GM21786 (cell line): ENCODE results near the gene SCIMP.
"Not testable (repeated sequence)": the region's sequence is repeated elsewhere in the genome, so short reads cannot be mapped to it uniquely, and the experiment has no call there.

ENCODE experiments used
- ATAC-seq: cut with Tn5 transposase; IDR thresholded peaks from one replicate; pipeline ENCODE4 v1.9.1; 2021; ENCODE audit not compliant: unreplicated experiment

Gene SCIMP

DNA sequence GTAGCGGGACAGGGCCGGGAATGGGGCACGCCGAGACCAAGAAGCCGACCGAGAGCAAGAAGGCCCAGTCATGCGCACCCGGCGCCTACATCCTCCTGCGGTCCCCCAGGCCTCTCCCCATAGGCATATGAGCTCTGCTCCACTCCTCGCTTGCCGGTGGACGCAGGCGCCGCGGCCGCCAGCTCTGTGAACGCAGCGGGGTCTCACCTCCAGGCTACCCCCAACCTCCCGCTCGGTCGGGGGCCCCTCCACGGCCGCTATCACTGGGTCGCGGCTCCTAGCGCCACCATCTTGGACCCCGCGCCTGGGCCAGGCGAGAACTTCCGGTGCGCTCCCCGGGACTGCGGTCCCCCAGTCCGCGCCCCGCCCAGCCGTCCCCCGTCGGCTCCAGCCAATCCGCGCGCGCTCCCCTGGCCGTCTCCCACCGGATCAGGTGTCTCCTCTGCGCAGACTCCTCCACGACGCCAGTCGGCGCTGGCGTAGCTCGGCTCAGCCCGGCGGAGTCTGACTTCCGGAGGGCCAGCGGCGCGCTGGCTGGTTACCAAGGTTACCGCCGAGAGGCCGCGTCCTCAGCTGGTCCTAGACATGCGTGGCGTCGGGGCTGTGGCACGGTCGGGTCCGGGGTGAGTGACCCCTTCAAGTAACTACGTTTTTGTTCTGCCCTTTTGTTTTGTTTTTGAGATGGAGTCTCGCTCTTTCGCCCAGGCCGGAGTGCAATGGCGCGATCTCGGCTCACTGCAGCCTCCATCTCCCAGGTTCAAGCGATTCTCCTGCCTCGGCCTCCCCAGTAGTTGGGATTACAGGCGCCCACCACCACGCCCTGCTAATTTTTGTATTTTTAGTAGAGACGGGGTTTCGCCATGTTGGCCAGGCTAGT is 42.9 kb downstream of the SCIMP start, which contains the start of gene ZNF594:
ZNF594 (minus strand) TSS at position 328 of the 877 bp plus-strand sequence. CDS start 7,612 bp downstream, outside the sequence.
- ATAC-seq = peak; percentile 90

DNA sequence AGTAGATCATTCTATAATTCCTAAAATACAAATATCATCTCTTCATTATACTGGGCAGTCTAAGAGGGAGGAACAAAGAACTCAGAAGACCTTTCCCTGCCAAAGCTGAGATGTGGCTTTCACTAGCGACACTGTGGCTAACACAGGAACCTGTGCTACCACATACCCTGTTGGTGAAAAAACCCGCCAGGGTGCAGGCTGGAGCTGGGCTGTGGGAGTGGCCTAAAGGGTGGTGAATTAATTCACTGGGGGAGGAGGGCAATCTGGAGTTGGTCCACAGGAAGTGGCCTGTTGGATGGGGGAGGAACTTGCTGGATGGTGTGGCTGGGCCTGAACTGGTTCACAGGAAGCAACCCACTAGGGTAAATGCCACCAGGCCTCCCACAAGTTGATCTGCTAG is 50.4 kb downstream of the SCIMP start:
- ATAC-seq = no peak

DNA sequence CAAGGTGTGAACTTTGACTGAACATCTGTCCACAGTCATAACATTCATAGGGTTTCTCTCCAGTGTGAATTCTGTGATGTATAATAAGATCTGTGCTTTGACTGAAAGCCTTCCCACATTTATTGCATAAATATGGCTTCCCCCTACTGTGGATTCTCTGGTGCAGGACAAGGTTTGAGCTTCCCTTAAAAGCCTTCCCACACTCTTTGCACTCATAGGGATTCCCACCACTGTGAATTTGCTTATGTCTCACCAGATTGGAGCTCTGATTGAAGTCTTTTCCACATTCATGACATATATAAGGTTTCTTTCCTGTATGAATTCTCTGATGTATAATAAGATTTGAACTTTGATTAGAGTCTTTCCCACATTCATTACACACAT is 51.3 kb downstream of the SCIMP start:
- no peak for ATAC-seq

DNA sequence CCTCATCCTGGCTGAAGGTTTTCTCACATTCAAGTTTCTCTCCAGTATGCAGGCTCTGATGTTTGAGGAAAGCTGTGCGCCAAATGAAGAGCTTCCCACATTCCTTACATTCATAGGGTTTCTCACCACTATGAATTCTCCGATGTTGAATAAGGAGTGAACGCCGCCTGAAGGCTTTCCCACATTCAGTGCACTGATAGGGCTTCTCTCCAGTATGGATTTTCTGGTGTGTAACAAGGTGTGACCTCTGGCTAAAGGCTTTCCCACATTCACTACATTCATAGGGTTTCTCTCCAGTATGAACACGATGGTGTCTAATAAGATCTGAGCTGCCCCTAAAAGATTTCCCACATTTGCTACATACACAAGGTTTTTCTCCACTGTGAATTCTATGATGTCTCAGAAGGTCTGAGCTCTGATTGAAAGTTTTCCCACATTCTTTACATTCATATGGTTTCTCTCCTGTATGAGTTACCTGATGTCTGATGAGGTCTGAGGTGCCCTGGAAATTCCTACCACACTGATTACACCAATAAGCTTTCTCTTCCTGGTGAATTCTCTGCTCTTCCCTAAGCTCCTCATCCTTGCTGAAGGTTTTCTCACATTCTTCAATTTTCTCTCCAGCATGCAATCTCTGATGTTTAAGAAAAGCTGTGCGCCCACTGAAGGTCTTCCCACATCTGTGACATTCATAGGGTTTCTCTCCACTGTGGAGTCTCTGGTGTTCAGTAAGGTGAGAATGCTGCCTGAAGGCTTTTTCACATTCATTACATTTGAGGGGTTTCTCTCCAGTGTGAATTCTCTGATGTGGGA is 51.9 kb downstream of the SCIMP start:
- ATAC-seq = no peak

DNA sequence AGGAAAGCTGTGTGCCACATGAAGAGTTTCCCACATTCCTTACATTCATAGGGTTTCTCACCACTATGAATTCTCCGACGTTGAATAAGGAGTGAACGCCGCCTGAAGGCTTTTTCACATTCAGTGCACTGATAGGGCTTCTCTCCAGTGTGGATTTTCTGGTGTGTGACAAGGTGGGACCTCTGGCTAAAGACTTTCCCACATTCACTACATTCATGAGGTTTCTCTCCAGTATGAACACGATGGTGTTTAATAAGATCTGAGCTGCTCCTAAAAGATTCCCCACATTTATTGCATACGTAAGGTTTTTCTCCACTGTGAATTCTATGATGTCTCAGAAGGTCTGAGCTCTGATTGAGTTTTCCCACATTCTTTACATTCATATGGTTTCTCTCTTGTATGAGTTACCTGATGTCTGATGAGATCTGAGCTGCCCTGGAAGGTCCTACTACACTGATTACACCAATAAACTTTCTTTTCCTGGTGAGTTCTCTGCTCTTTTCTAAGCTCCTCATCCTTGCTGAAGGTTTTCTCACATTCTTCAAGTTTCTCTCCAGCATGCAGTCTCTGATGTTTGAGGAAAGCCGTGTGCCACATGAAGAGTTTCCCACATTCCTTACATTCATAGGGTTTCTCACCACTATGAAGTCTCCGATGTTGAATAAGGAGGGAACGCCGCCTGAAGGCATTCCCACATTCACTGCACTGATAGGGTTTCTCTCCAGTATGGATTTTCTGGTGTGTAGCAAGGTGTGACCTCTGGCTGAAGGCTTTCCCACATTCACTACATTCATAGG is 53.0 kb downstream of the SCIMP start:
- no peak for ATAC-seq

DNA sequence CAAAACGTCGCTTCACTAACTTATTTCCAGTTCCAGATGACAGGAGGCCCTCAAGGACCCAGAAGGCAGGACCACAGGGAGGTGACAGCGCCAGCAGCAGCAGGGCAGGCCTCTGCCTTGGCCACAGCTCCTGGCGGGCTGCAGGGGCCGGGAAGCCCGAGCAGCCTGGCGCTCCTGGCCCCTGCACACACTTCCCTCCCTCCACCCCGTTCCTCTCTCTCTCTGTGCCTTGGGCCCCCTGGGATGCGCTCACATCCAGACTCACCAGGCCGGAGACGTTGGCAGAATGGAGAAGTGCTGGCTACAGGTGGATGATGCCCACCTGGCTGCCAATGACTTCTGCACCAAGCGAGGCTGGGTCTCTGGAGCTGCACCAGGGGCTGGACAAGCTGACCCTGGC is 55.7 kb downstream of the SCIMP start:
- ATAC-seq = no peak

DNA sequence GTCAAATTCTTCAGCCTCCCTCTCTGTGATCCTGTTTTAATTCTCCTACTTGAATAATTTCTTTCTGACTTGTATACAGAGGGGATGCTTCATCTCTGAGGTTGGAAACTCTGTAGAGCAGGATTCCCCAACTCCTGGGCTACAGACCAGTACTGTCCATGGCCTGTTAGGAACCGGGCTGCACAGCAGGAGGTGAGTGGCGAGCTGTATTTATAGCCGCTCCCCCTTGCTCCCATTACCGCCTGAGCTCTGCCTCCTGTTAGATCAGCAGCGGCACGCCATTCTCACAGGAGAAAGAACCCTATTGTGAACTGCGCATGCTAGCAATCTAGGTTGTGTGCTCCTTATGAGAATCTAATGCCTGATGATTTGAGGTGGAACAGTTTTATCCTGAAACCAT is 59.6 kb downstream of the SCIMP start:
- not testable (repeated sequence) for ATAC-seq

DNA sequence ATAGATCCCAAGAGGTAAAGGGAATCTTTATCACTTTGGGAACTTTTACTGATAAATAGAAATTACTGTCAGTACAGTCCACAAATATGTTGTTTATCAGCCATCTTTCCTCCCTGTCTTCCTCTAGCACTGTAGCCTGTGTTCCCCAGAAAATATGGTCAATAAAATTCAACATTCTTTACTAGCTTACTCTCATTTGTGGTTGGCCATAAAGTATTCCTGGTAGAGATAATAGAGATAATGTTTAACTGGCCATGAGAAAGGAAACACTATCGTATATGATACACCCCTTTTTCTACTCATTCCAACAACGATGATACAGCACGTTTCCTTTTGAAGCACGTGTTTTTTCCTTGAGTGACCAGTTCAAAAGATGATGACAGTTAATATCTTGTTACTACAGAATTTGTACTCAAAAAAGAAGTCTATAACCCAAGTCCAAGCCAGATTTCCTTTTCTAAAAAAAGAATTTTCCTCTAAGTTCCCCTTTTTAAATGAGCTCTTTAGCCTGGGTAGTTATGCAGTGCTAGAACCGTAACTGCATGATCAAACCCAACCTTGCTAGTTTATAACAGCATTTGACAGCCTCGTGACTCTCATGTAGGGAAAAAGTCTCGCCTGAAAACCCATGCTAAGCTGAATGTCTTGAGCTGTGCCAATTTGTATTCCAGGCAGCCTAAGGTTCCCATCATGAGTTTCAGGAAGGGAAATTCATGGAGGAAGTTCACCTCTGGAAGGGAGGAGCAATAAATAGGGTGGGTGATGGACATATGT is 68.7 kb downstream of the SCIMP start:
- ATAC-seq = not testable (repeated sequence)

DNA sequence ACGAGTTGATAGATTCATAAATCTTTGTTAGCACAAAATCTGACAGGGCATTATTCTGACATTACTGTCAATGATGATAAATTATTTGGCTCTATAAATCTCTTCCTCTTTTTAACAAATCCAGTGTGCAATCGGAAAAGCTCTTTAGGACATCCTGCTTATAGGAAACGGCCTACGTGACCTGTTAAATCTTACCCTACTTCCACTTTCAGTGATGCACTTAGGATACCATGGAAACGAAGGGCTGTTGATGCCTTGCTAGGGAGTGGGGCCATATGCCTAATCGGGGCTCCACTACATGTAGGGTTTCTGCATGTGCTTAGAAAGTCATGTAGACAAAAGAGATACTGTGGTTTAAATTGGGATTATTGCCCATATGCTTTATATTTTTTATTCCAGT is 70.2 kb downstream of the SCIMP start:
- ATAC-seq = no peak

DNA sequence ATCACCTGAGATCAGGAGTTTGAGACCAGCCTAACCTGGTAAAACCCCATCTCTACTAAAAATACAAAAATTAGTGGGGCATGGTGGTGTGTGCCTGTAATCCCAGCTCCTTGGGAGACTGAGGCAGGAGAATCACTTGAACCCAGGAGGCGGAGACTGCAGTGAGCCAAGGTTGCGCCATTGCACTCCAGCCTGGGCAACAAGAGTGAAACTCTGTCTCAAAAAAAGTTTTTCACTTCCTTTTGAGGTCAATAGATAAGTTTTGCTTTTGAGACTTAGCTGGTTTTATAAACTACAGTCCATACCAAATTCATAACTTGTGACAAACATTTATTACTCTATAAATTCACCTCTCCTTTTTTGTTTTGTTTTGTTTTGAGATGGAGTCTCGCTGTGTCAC is 72.9 kb downstream of the SCIMP start:
- not testable (repeated sequence) for ATAC-seq

DNA sequence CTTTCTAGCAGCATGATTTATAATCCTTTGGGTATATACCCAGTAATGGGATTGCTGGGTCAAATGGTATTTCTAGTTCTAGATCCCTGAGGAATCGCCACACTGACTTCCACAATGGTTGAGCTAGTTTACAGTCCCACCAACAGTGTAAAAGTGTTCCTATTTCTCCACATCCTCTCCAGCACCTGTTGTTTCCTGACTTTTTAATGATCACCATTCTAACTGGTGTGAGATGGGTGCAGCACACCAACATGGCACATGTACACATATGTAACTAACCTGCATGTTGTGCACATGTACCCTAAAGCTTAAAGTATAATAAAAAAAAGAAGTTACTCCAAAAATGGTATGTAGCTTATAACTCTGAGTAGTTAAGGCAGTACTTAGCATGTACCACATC is 74.0 kb downstream of the SCIMP start:
- not testable (repeated sequence) for ATAC-seq
